HG03432 (cell line): ENCODE results near the gene SIDT2.
"Not testable (repeated sequence)": the region's sequence is repeated elsewhere in the genome, so short reads cannot be mapped to it uniquely, and the experiment has no call there.

Experiments used
- ATAC-seq: cut with Tn5 transposase; IDR thresholded peaks from one replicate; pipeline ENCODE4 v1.9.1; 2021; ENCODE audit warnings: mild to moderate bottlenecking, moderate library complexity; ENCODE audit not compliant: unreplicated experiment

The SIDT2 gene

GRCh38 chr11:117201658-117202305 lies 23.2 kb downstream of the SIDT2 start:
- ATAC-seq = no peak

- no peak for ATAC-seq
Observed at GRCh38 chr11:117202386-117203068, 24.0 kb downstream of the SIDT2 start.

GRCh38 chr11:117203069-117203407 lies 24.5 kb downstream of the SIDT2 start:
- no peak for ATAC-seq

GRCh38 chr11:117204283-117205080 lies 25.9 kb downstream of the SIDT2 start:
- no peak for ATAC-seq

GRCh38 chr11:117205211-117205818 lies 26.8 kb downstream of the SIDT2 start:
- no peak for ATAC-seq

- not testable (repeated sequence) for ATAC-seq
Observed at GRCh38 chr11:117206111-117206510, 27.6 kb downstream of the SIDT2 start.

- ATAC-seq = not testable (repeated sequence)
Observed at GRCh38 chr11:117206859-117207258, 28.3 kb downstream of the SIDT2 start.

- ATAC-seq = not testable (repeated sequence)
Observed at GRCh38 chr11:117207481-117207880, 28.9 kb downstream of the SIDT2 start.

GRCh38 chr11:117208710-117209109 lies 30.2 kb downstream of the SIDT2 start:
- ATAC-seq = not testable (repeated sequence)

- ATAC-seq = not testable (repeated sequence)
Observed at GRCh38 chr11:117209351-117210125, 31.0 kb downstream of the SIDT2 start.

GRCh38 chr11:117210620-117211019 lies 32.1 kb downstream of the SIDT2 start:
- ATAC-seq = no peak

- no peak for ATAC-seq
Observed at GRCh38 chr11:117212697-117213355, 34.3 kb downstream of the SIDT2 start.

- no peak for ATAC-seq
Observed at GRCh38 chr11:117214404-117215110, 36.0 kb downstream of the SIDT2 start.

- no peak for ATAC-seq
Observed at GRCh38 chr11:117217141-117218084, 38.9 kb downstream of the SIDT2 start.

- no peak for ATAC-seq
Observed at GRCh38 chr11:117218133-117218915, 39.8 kb downstream of the SIDT2 start.

- ATAC-seq = no peak
Observed at GRCh38 chr11:117219001-117219400, 40.5 kb downstream of the SIDT2 start.

- ATAC-seq = no peak
Observed at GRCh38 chr11:117219455-117219854, 40.9 kb downstream of the SIDT2 start.

- no peak for ATAC-seq
Observed at GRCh38 chr11:117219995-117220394, 41.5 kb downstream of the SIDT2 start.
